HUES64 (cell line): ENCODE results near the gene ZBTB16.

Experiments
- H3K27ac ChIP-seq: 2 replicates; pipeline ENCODE4 v1.7.0; 2013; ENCODE audit warnings: low read depth, low read length, inconsistent platforms
- H3K27me3 ChIP-seq: 2 replicates; pipeline ENCODE4 v1.6.1; 2013; ENCODE audit warnings: mild to moderate bottlenecking, low read length; ENCODE audit not compliant: insufficient read depth
- H3K36me3 ChIP-seq: 2 replicates; pipeline ENCODE4 v1.6.1; 2013; ENCODE audit warnings: mild to moderate bottlenecking, low read length; ENCODE audit not compliant: insufficient read depth
- H3K4me1 ChIP-seq: 2 replicates; pipeline ENCODE4 v1.6.1; 2013; ENCODE audit warnings: mild to moderate bottlenecking, low read length, moderate library complexity; ENCODE audit not compliant: insufficient read depth
- H3K4me3 ChIP-seq: 2 replicates; pipeline ENCODE4 v1.5.1; 2013; ENCODE audit warnings: mild to moderate bottlenecking, low read length, moderate library complexity
- H3K9ac ChIP-seq: 2 replicates; pipeline ENCODE4 v1.6.1; 2013; ENCODE audit warnings: mild to moderate bottlenecking, low read depth, low read length
- H3K9me3 ChIP-seq: 2 replicates; pipeline ENCODE4 v1.6.1; 2013; ENCODE audit warnings: low read depth, low read length; ENCODE audit not compliant: insufficient read depth
- WGBS: fragments of 150-250, 120-280 bp; methylation state at CpG from one replicate; pipeline ENCODE4 v1.1.7; 2013; ENCODE audit warnings: missing lambda C conversion rate; 5-methylcytosine and 5-hydroxymethylcytosine counted together

Gene ZBTB16

GRCh38 chr11:114260077-114260476 is 200.6 kb downstream of the ZBTB16 start:
- H3K36me3 ChIP-seq = no peaks in the 10 kb centered on the region
- 95% methylated on average over 6 of the region's 6 CpGs for WGBS
- no peak overlapping the region for H3K4me3 ChIP-seq
- no peak overlapping the region for H3K27ac ChIP-seq
- H3K9ac ChIP-seq = no peak overlapping the region
- H3K27me3 ChIP-seq = no peaks in the 10 kb centered on the region
- H3K4me1 ChIP-seq = peaks cover 13% of the 10 kb centered on the region; the same call in 1 of the 2 replicates
- no peaks in the 10 kb centered on the region for H3K9me3 ChIP-seq

- no peak overlapping the region for H3K9ac ChIP-seq
- peaks cover 13% of the 10 kb centered on the region; the same call in 1 of the 2 replicates for H3K4me1 ChIP-seq
- H3K27me3 ChIP-seq = no peaks in the 10 kb centered on the region
- H3K9me3 ChIP-seq = no peaks in the 10 kb centered on the region
- no peak overlapping the region for H3K27ac ChIP-seq
- no peaks in the 10 kb centered on the region for H3K36me3 ChIP-seq
- WGBS = 89% methylated on average over 9 of the region's 9 CpGs
- H3K4me3 ChIP-seq = no peak overlapping the region
Measured at GRCh38 chr11:114260483-114260882, 201.0 kb downstream of the ZBTB16 start.

DNA sequence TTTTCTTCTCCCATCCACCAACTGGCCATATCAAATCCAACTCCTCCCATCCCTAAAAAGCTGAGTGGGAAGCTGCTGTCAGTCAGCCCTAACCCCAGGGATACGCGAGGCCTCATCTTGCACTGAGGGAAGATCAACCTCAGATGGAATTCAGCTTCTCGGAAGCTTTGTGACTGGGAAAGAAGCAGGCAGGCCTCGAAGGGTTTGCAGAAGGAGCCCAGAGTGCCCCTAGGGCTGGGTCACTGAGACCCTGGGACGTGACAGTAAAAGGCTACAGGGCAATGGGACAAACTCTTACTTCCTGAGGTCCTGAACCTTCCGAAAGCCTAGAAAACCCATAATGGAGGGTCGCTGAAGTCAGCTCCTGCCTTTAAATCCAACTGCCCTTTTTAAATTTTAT is 202.3 kb downstream of the ZBTB16 start:
- H3K9me3 ChIP-seq = no peaks in the 10 kb centered on the region
- H3K36me3 ChIP-seq = no peaks in the 10 kb centered on the region
- no peak overlapping the region for H3K27ac ChIP-seq
- H3K4me1 ChIP-seq = peaks cover 8% of the 10 kb centered on the region; the same call in 1 of the 2 replicates
- H3K4me3 ChIP-seq = no peak overlapping the region
- no peaks in the 10 kb centered on the region for H3K27me3 ChIP-seq
- WGBS = 92% methylated on average over 7 of the region's 7 CpGs
- H3K9ac ChIP-seq = no peak overlapping the region

- H3K4me1 ChIP-seq = peaks cover 2% of the 10 kb centered on the region; the same call in 1 of the 2 replicates
- no peak overlapping the region for H3K9ac ChIP-seq
- H3K36me3 ChIP-seq = no peaks in the 10 kb centered on the region
- no peak overlapping the region for H3K4me3 ChIP-seq
- H3K27me3 ChIP-seq = no peaks in the 10 kb centered on the region
- 41% methylated on average over 9 of the region's 9 CpGs for WGBS
- H3K9me3 ChIP-seq = no peaks in the 10 kb centered on the region
- no peak overlapping the region for H3K27ac ChIP-seq
Measured at GRCh38 chr11:114262681-114263512, 203.4 kb downstream of the ZBTB16 start.

- Histone ChIP-seq H3K27ac (no peak overlapping the region), H3K4me1 (peaks cover 2% of the 10 kb centered on the region; the same call in 1 of the 2 replicates), H3K4me3 (no peak overlapping the region), H3K9ac (no peak overlapping the region), H3K9me3 (no peaks in the 10 kb centered on the region), H3K36me3 (no peaks in the 10 kb centered on the region), H3K27me3 (no peaks in the 10 kb centered on the region)
- WGBS = 93% methylated on average over 7 of the region's 7 CpGs
Measured at GRCh38 chr11:114263513-114264170, 204.1 kb downstream of the ZBTB16 start.

- H3K36me3 ChIP-seq = no peaks in the 10 kb centered on the region
- no peak overlapping the region for H3K27ac ChIP-seq
- H3K27me3 ChIP-seq = no peaks in the 10 kb centered on the region
- H3K9ac ChIP-seq = no peak overlapping the region
- WGBS = 90% methylated on average over 1 of the region's 2 CpGs
- H3K4me3 ChIP-seq = no peak overlapping the region
- H3K4me1 ChIP-seq = peaks cover 2% of the 10 kb centered on the region; the same call in 1 of the 2 replicates
- H3K9me3 ChIP-seq = no peaks in the 10 kb centered on the region
Measured at GRCh38 chr11:114264381-114264780, 204.9 kb downstream of the ZBTB16 start.

GRCh38 chr11:114265122-114265878 is 205.8 kb downstream of the ZBTB16 start:
- Histone ChIP-seq H3K4me1 (peaks cover 2% of the 10 kb centered on the region; the same call in 1 of the 2 replicates), H3K9ac (no peak overlapping the region), H3K4me3 (no peak overlapping the region), H3K36me3 (no peaks in the 10 kb centered on the region), H3K27ac (no peak overlapping the region), H3K27me3 (no peaks in the 10 kb centered on the region), H3K9me3 (no peaks in the 10 kb centered on the region)
- WGBS = 82% methylated on average over 8 of the region's 8 CpGs

DNA sequence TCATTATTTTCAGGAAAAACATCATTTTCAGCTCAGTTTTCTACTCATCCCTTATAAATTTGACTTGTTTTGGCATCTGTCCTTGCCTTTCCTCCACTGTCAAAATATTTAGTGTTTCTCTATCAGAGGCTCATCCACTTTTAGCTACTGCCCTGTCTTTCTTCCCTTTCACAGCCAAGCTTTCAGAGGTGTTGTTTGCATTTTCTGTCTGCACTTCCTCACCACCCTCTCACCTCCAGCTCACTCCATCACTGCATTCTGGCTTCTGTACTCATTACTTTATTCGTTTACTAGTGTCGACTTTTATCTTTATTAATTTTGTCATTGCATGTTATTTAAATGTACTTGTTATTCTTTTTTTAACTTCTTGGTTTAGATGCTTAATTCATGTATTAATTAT is 210.0 kb downstream of the ZBTB16 start:
- Histone ChIP-seq H3K4me1 (peaks cover 2% of the 10 kb centered on the region; the same call in 1 of the 2 replicates), H3K4me3 (no peak overlapping the region), H3K36me3 (no peaks in the 10 kb centered on the region), H3K27ac (no peak overlapping the region), H3K9ac (no peak overlapping the region), H3K27me3 (no peaks in the 10 kb centered on the region), H3K9me3 (no peaks in the 10 kb centered on the region)
- WGBS = no CpG with 5 or more reads among the region's 2 CpGs

- Histone ChIP-seq H3K36me3 (no peaks in the 10 kb centered on the region), H3K27ac (no peak overlapping the region), H3K9me3 (no peaks in the 10 kb centered on the region), H3K4me1 (no peaks in the 10 kb centered on the region), H3K27me3 (no peaks in the 10 kb centered on the region), H3K4me3 (no peak overlapping the region), H3K9ac (no peak overlapping the region)
- WGBS = 94% methylated on average over 5 of the region's 5 CpGs
Measured at GRCh38 chr11:114270531-114271270, 211.2 kb downstream of the ZBTB16 start.

GRCh38 chr11:114271316-114271715 is 211.8 kb downstream of the ZBTB16 start:
- Histone ChIP-seq H3K27me3 (no peaks in the 10 kb centered on the region), H3K9ac (no peak overlapping the region), H3K4me3 (no peak overlapping the region), H3K36me3 (no peaks in the 10 kb centered on the region), H3K9me3 (no peaks in the 10 kb centered on the region), H3K4me1 (no peaks in the 10 kb centered on the region), H3K27ac (no peak overlapping the region)
- 96% methylated on average over 1 of the region's 2 CpGs for WGBS
